GM23338 (cell line): ENCODE data around the gene FN3K.

Experiments
- CTCF ChIP-seq, 2 experiments: fragments of 200-600 bp in 1 of 2; sonication (generic) in 1 of 2; conservative IDR thresholded peaks; 2 replicates each; pipeline versions ENCODE4 v1.5.1 to v1.6.1; 2016 to 2017; ENCODE audit warnings: antibody characterized with exemption in 2 of 2, low read depth in 2 of 2, mild to moderate bottlenecking in 2 of 2, moderate library complexity in 1 of 2
- EZH2phosphoT487 ChIP-seq: fragments of 200-600 bp; sonication (generic); IDR thresholded peaks from one replicate; pipeline ENCODE4 v1.8.1; 2018; ENCODE audit warnings: antibody characterized with exemption; ENCODE audit not compliant: unreplicated experiment
- REST ChIP-seq: IDR thresholded peaks from one replicate; pipeline ENCODE4 v1.6.1; 2018; ENCODE audit warnings: antibody characterized with exemption; ENCODE audit not compliant: unreplicated experiment

GRCh38 chr17:82703036-82703745, 32.2 kb upstream of the FN3K start:
- no peak for TF ChIP-seq CTCF (conservative IDR thresholded peaks at IDR 0.05; ENCODE audit: low read depth in 2 of 2)
- no peak for TF ChIP-seq REST
- no peak for TF ChIP-seq EZH2phosphoT487
